Neural cell (in vitro differentiated cells): ENCODE data around the gene PIP5K1B. TPM values are rescaled to one million over a fixed set of nuclear protein-coding genes. Genes with fewer than 3 reads are reported as not detected.

Experiments used
- H2AFZ ChIP-seq: fragments of 200-600, 300-800 bp; sonication (generic), shearing (Covaris generic); 2 replicates; pipeline ENCODE4 v1.6.0; 2014; ENCODE audit warnings: low read depth, mild to moderate bottlenecking, antibody characterized with exemption, low read length, moderate library complexity
- H3F3A ChIP-seq: fragments of 200-600 bp; shearing (Covaris generic); 2 replicates; pipeline ENCODE4 v1.6.1; 2016; ENCODE audit warnings: mild to moderate bottlenecking, moderate library complexity, mixed read lengths, antibody characterized with exemption, low read length; ENCODE audit not compliant: insufficient read depth, poor library complexity, severe bottlenecking
- H3K27ac ChIP-seq: fragments of 200-600, 300-800 bp; sonication (generic), shearing (Covaris generic); 2 replicates; pipeline ENCODE4 v1.5.1; 2014; ENCODE audit warnings: mild to moderate bottlenecking, low read length, moderate library complexity
- H3K27me3 ChIP-seq: fragments of 300-800, 200-600 bp; sonication (generic), shearing (Covaris generic); 2 replicates; pipeline ENCODE4 v1.6.0; 2014; ENCODE audit warnings: mild to moderate bottlenecking, low read depth, low read length, moderate library complexity; ENCODE audit not compliant: insufficient read depth
- H3K36me3 ChIP-seq: fragments of 300-800, 200-600 bp; sonication (generic), shearing (Covaris generic); 2 replicates; pipeline ENCODE4 v1.5.1; 2014; ENCODE audit warnings: mild to moderate bottlenecking, antibody characterized with exemption, low read length, moderate library complexity; ENCODE audit not compliant: insufficient read depth
- H3K4me2 ChIP-seq: fragments of 300-800, 200-600 bp; sonication (generic), shearing (Covaris generic); 2 replicates; pipeline ENCODE4 v1.6.0; 2014; ENCODE audit warnings: mild to moderate bottlenecking, low read length
- H3K4me3 ChIP-seq: fragments of 300-800, 200-600 bp; sonication (generic), shearing (Covaris generic); 2 replicates; pipeline ENCODE4 v1.5.1; 2014; ENCODE audit warnings: mild to moderate bottlenecking, low read length, moderate library complexity
- H3K79me2 ChIP-seq: fragments of 200-600 bp; shearing (Covaris generic); replicated peaks from 2 replicates; pipeline ENCODE4 v1.6.0; 2014; ENCODE audit warnings: mild to moderate bottlenecking, low read length, moderate library complexity; ENCODE audit not compliant: insufficient read depth
- H3K9ac ChIP-seq: fragments of 300-800, 200-600 bp; sonication (generic), shearing (Covaris generic); 2 replicates; pipeline ENCODE4 v1.6.1; 2016; ENCODE audit warnings: mild to moderate bottlenecking, low read length, mixed read lengths
- H3K9me2 ChIP-seq: fragments of 200-600 bp; shearing (Covaris generic); 2 replicates; pipeline ENCODE4 v1.6.1; 2016; ENCODE audit warnings: mild to moderate bottlenecking, low read length, mixed read lengths; ENCODE audit not compliant: insufficient read depth
- H3K9me3 ChIP-seq: fragments of 200-600, 300-800 bp; sonication (generic), shearing (Covaris generic); 2 replicates; pipeline ENCODE4 v1.6.1; 2016; ENCODE audit warnings: mild to moderate bottlenecking, mixed run types, low read length, moderate library complexity, mixed read lengths
- H4K20me1 ChIP-seq: fragments of 200-600 bp; shearing (Covaris generic); 2 replicates; pipeline ENCODE4 v1.6.1; 2016; ENCODE audit warnings: mild to moderate bottlenecking, mixed run types; ENCODE audit not compliant: insufficient read depth
- CTCF ChIP-seq: fragments of 450-650 bp; IDR thresholded peaks from 2 replicates; pipeline ENCODE4 v1.5.1; 2014; ENCODE audit warnings: antibody characterized with exemption, mild to moderate bottlenecking, moderate library complexity; ENCODE audit not compliant: poor library complexity, severe bottlenecking
- EP300 ChIP-seq: fragments of 450-650 bp; conservative IDR thresholded peaks from 2 replicates; pipeline ENCODE4 v1.6.1; 2014; ENCODE audit warnings: antibody characterized with exemption, mild to moderate bottlenecking, moderate library complexity; ENCODE audit not compliant: poor library complexity, severe bottlenecking
- EZH2 ChIP-seq: fragments of 200-600, 300-800 bp; shearing (Covaris generic), sonication (generic); IDR thresholded peaks from 2 replicates; pipeline ENCODE4 v1.6.1; 2014; ENCODE audit warnings: antibody characterized with exemption, low read length, borderline replicate concordance, mild to moderate bottlenecking; ENCODE audit not compliant: insufficient read depth, poor library complexity, severe bottlenecking
- MXI1 ChIP-seq: fragments of 450-650 bp; conservative IDR thresholded peaks from 2 replicates; pipeline ENCODE4 v1.6.1; 2014; ENCODE audit warnings: antibody characterized with exemption, mild to moderate bottlenecking; ENCODE audit not compliant: poor library complexity, severe bottlenecking
- POLR2AphosphoS5 ChIP-seq: IDR thresholded peaks from 2 replicates; pipeline ENCODE4 v1.6.1; 2012
- RAD21 ChIP-seq: fragments of 450-650 bp; conservative IDR thresholded peaks from 2 replicates; pipeline ENCODE4 v1.6.1; 2014; ENCODE audit warnings: antibody characterized with exemption, mild to moderate bottlenecking, moderate library complexity
- REST ChIP-seq: IDR thresholded peaks from 2 replicates; pipeline ENCODE4 v1.6.1; 2012; ENCODE audit warnings: borderline replicate concordance
- SMC3 ChIP-seq: fragments of 450-650 bp; conservative IDR thresholded peaks from 2 replicates; pipeline ENCODE4 v1.6.1; 2014; ENCODE audit warnings: antibody characterized with exemption, mild to moderate bottlenecking, moderate library complexity; ENCODE audit not compliant: poor library complexity
- TAF1 ChIP-seq: IDR thresholded peaks from 2 replicates; pipeline ENCODE4 v1.6.1; 2012; ENCODE audit warnings: low read depth
- polyA plus RNA-seq: library from polyadenylated mRNA; depleted of rRNA; stranded (reverse); fragments of >200 nt; gene quantifications from 2 replicates; pipeline ENCODE4 v1.2.3, GENCODE V29; 2014

The PIP5K1B gene
- polyA plus RNA-seq, 1 donor from 2014 or later, result 1.5 TPM

- H4K20me1 ChIP-seq, result no peaks in the 10 kb centered on the region
- no peak overlapping the region for H3K4me3 ChIP-seq
- H3F3A ChIP-seq, result no peaks in the 10 kb centered on the region
- no peak overlapping the region for H3K4me2 ChIP-seq
- no peak overlapping the region for H3K9ac ChIP-seq
- no peak for TF ChIP-seq REST
- TF ChIP-seq CTCF, result no peak
- no peak for TF ChIP-seq RAD21
- TF ChIP-seq POLR2AphosphoS5, result no peak
- no peak for TF ChIP-seq TAF1
- TF ChIP-seq EP300, result no peak
- no peak for TF ChIP-seq EZH2
- no peak for TF ChIP-seq SMC3
- no peak for TF ChIP-seq MXI1
- no peak overlapping the region for H2AFZ ChIP-seq
- H3K27ac ChIP-seq, result no peak overlapping the region
- H3K79me2 ChIP-seq, result no peaks in the 10 kb centered on the region
- no peaks in the 10 kb centered on the region for H3K9me2 ChIP-seq
- no peaks in the 10 kb centered on the region for H3K27me3 ChIP-seq
- H3K9me3 ChIP-seq, result no peaks in the 10 kb centered on the region
- H3K36me3 ChIP-seq, result no peaks in the 10 kb centered on the region
Measured at GRCh38 chr9:68869022-68869421, 164.0 kb downstream of the PIP5K1B start.

GRCh38 chr9:68870086-68870485, 165.0 kb downstream of the PIP5K1B start:
- Histone ChIP-seq H3K27me3 (no peaks in the 10 kb centered on the region), H3K9me2 (no peaks in the 10 kb centered on the region), H3K36me3 (no peaks in the 10 kb centered on the region), H3F3A (no peaks in the 10 kb centered on the region), H3K79me2 (no peaks in the 10 kb centered on the region), H4K20me1 (no peaks in the 10 kb centered on the region), H3K9ac (no peak overlapping the region), H3K27ac (no peak overlapping the region), H3K9me3 (no peaks in the 10 kb centered on the region), H3K4me3 (no peak overlapping the region), H2AFZ (no peak overlapping the region), H3K4me2 (no peak overlapping the region)
- TF ChIP-seq POLR2AphosphoS5, result no peak
- no peak for TF ChIP-seq REST
